Subcutaneous abdominal adipose tissue (tissue), 5 donors: ENCODE results near the gene FAM107B.

Source experiments
- H3K27ac ChIP-seq: one replicate; pipeline ENCODE4 v1.7.0; 2013; ENCODE audit warnings: low read depth, mild to moderate bottlenecking, inconsistent platforms, low read length, moderate library complexity
- H3K27me3 ChIP-seq, 5 donors: one replicate each; pipeline ENCODE4 v1.7.0; 2013; ENCODE audit warnings: low read length in 5 of 5, inconsistent platforms in 1 of 5; ENCODE audit not compliant: control insufficient read depth in 5 of 5, insufficient read depth in 4 of 5
- H3K36me3 ChIP-seq, 5 donors: one replicate each; pipeline ENCODE4 v1.7.0; 2013; ENCODE audit warnings: low read length in 5 of 5; ENCODE audit not compliant: control insufficient read depth in 5 of 5, insufficient read depth in 5 of 5
- H3K4me1 ChIP-seq, 5 donors: one replicate each; pipeline ENCODE4 v1.7.0; 2013; ENCODE audit warnings: low read length in 5 of 5, mild to moderate bottlenecking in 3 of 5, moderate library complexity in 1 of 5; ENCODE audit not compliant: control insufficient read depth in 5 of 5, insufficient read depth in 5 of 5
- H3K4me3 ChIP-seq, 5 donors: one replicate each; pipeline ENCODE4 v1.7.0; 2013; ENCODE audit warnings: low read length in 5 of 5, low read depth in 1 of 5
- H3K9ac ChIP-seq, 5 donors: one replicate each; pipeline ENCODE4 v1.7.0; 2013; ENCODE audit warnings: low read length in 5 of 5, mild to moderate bottlenecking in 4 of 5, moderate library complexity in 3 of 5
- H3K9me3 ChIP-seq, 5 donors: one replicate each; pipeline ENCODE4 v1.7.0; 2013; ENCODE audit warnings: low read length in 5 of 5; ENCODE audit not compliant: control insufficient read depth in 5 of 5
- donor health status: healthy.
- donor health status: healthy.
- donor health status: healthy.
- donor health status: healthy.
- donor health status: healthy.

FAM107B gene

DNA sequence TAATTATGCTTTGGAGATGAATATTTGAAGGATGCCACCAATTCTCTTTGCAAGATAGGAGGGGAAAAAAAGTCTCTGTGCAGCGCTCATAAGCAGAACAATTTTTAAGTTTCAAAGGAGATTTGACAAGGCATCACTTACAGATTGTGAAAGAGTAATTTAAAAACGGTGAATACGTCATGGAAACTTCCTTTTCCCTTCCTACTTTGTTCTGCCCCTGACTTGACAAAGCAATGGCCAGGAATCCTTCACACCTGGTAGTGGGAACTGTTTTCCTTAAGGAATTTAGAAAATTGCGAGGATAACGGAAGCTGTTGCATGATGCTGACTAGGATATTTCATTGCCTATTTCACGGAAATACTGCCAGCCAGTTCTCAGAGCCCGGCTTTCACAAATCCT lies 16.7 kb downstream of the FAM107B start:
- Histone ChIP-seq H3K27ac (no peak overlapping the region), H3K36me3 (no peaks in the 10 kb centered on the region), H3K4me1 (no peaks in the 10 kb centered on the region), H3K9me3 (no peaks in the 10 kb centered on the region), H3K27me3 (no peaks in the 10 kb centered on the region), H3K9ac (no peak overlapping the region), H3K4me3 (no peak overlapping the region)

DNA sequence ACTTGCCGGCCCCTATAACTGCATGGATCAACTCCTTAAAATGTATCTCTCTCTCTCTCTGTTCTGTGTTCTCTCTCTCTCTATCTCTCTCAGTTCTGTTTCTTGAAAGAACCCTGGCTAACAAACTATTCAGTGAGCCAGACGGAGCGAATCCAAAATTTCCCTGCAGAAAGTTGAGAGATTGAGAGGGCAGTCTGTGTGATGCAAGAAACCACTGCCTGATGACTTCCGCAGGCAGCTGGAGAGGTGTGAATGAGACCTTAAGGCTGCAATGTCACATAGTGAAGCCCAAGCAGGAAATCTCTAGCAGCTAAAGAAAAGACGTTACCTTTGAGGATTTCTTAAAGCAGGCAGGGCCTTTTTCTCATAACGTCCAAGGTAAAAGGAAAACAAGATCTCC lies 17.3 kb downstream of the FAM107B start:
- H3K27ac ChIP-seq, result no peak overlapping the region

DNA sequence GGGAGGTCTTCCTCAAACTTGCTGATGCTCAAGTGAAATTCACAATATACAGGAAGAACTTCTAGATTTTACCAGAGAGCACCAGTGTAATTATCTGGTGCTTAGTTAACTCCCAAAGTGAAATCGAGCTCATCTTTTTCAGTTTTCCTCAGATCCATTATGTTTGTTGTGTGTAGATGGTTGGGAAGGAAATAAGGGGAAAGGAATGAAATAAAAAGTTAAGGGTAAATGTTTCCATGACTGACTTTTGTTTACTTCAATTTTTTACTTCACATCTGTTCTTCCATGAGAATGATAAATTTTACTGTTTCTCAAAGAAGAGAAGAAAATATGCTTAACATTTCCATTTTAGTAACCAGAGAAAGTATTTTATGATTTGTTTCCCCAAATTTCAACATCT lies 21.3 kb downstream of the FAM107B start:
- H3K4me1 ChIP-seq, result peaks cover 23 to 41% (median 39%) of the 10 kb centered on the region in 5 donors
- no peaks in the 10 kb centered on the region for H3K27me3 ChIP-seq
- no peak overlapping the region for H3K4me3 ChIP-seq
- H3K9ac ChIP-seq, result no peak overlapping the region
- H3K9me3 ChIP-seq, result no peaks in the 10 kb centered on the region
- H3K36me3 ChIP-seq, result no peaks in the 10 kb centered on the region
- H3K27ac ChIP-seq, result no peak overlapping the region

More for the DNA sequence above, 17.3 kb downstream of the FAM107B start:
- no peaks in the 10 kb centered on the region for H3K9me3 ChIP-seq
- peaks cover under 1 to 2% (median 1%) of the 10 kb centered on the region in 5 donors for H3K4me1 ChIP-seq
- no peak overlapping the region for H3K4me3 ChIP-seq
- no peaks in the 10 kb centered on the region for H3K36me3 ChIP-seq
- no peak overlapping the region for H3K9ac ChIP-seq
- no peaks in the 10 kb centered on the region for H3K27me3 ChIP-seq

DNA sequence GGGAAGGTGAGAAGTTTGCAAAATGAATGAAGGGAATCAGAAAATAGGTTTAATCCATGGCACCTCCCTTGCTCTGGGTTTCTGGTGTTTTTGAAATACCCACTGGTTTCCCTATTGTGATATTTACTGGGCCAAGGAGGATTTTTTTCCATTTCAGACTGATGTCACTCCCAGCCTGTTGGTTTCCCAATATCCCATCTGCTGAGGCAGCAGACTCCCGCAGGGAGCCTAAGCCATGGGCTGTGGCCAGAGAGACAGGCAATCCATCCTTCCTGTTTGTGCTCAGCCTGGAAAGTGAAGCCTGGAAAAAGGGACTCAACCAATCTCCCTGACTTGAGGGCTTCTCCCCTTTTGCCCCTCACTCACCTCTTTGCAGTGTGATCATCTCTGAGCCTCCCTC lies 22.8 kb downstream of the FAM107B start:
- Histone ChIP-seq H3K36me3 (no peaks in the 10 kb centered on the region), H3K27me3 (no peaks in the 10 kb centered on the region), H3K4me1 (peaks cover 24 to 45% (median 43%) of the 10 kb centered on the region in 5 donors), H3K27ac (peak overlapping the region; percentile 98), H3K9me3 (no peaks in the 10 kb centered on the region), H3K4me3 (peak overlapping the region in 4 of 5 donors; percentile 8 to 48 (median 34)), H3K9ac (peak overlapping the region; percentile 36 to 72 (median 56))

DNA sequence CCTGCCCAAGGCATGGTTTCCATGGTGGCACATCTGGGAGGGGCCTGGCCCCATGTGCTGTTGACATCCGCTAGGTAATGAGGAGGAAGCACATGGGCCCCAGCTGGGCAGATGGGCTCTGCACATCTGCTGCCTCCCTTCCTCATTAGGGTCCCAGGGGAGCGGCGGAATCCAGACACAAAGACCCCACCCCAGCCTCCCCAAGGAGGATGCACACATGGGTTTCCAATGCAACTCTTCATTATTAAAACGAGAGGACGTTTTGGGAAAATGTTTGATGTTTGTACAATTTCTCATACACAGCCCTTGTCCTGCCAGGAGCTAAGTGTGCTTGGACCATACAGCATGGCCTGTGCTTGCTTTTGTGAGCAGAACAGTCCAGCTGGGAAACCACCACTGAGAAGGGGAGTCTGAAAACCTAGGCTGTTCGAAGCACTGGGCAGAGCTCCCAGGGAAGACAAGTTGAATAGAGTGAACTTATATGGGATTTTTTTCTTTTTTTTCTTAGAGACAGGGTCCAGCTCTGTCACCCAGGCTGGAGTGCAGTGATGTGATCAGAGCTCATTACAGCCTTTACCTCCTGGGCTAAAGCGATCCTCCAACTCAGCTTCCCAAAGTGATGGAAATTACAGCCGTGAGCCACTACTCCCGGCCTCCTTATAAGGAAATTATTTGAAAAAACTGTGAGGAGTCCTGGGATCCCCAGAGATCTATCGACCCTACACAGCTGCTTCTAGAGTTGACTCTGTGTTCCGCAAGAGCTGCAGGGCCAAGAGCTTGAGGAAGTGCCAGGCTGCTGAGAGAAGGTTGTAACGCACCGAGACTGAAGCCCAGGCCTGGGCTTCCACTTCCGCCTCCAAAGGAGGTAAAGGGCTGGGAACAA lies 23.4 kb downstream of the FAM107B start:
- H3K9ac ChIP-seq, result peak overlapping the region; percentile 36 to 72 (median 56)
- peaks cover 24 to 45% (median 43%) of the 10 kb centered on the region in 5 donors for H3K4me1 ChIP-seq
- peak overlapping the region; percentile 98 for H3K27ac ChIP-seq
- no peaks in the 10 kb centered on the region for H3K36me3 ChIP-seq
- H3K4me3 ChIP-seq, result peak overlapping the region in 4 of 5 donors; percentile 8 to 48 (median 34)
- H3K9me3 ChIP-seq, result no peaks in the 10 kb centered on the region
- H3K27me3 ChIP-seq, result no peaks in the 10 kb centered on the region

DNA sequence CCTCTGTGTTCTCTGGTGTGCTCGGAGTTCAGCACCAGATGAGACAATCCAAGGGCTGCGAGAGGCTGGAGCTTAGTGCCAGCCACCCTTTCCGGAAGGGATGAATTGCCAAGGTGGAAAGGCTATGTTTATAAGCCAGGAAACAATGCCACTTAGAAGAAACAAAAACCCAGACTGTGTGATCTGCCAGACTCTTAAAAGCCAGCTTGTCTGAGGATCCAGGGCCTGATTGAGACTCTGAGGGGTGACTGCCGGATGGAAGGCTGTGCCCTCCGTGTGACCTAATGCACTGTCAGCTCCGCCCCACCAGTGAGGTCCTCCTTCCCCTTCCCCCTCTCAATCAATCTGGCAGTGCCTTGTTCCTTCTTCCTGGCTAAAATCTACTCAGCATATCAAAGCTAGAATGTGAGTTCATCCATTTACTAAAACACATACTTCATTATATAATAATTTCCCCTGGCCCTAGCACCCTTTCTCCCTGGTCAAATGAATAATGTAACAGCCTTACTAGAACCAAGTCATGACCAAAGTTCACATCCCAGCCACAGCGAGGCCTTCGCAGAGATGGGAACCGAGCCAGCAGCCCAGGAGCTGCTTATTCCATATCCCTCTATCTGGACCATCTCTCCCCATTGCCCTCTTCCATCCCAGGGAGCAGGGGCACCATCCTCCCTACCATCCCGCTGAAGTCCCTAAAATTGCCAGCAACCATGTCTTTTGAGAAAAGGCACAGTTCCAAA lies 25.5 kb downstream of the FAM107B start:
- no peaks in the 10 kb centered on the region for H3K36me3 ChIP-seq
- peak overlapping the region in 1 of 5 donors; percentile 56 for H3K9ac ChIP-seq
- H3K9me3 ChIP-seq, result no peaks in the 10 kb centered on the region
- no peaks in the 10 kb centered on the region for H3K27me3 ChIP-seq
- peak overlapping the region in 1 of 5 donors; percentile 22 for H3K4me3 ChIP-seq
- H3K27ac ChIP-seq, result peak overlapping the region; percentile 98
- peaks cover 24 to 45% (median 43%) of the 10 kb centered on the region in 5 donors for H3K4me1 ChIP-seq

DNA sequence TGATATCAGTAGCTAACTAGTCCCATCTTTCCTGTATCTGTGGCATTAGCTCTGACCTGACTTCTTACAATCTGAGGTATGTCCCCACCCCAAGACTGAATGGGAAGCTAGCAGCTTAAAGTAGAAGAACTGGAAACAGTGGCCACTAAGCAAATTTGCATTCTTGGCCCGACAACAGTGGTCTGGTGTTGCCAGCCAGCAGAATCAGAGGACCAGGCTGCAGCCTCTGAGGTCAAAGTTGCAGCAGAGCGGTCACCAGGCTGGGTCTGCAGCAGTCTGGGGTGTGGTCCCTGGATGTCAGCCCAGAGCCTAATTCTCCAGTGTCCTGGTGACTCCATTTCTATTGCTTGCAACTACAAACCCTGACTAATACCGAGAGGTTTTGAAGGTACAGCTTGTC lies 26.3 kb downstream of the FAM107B start:
- Histone ChIP-seq H3K9me3 (no peaks in the 10 kb centered on the region), H3K9ac (no peak overlapping the region), H3K27me3 (no peaks in the 10 kb centered on the region), H3K4me1 (peaks cover 24 to 45% (median 43%) of the 10 kb centered on the region in 5 donors), H3K4me3 (no peak overlapping the region), H3K27ac (peak overlapping the region; percentile 98), H3K36me3 (no peaks in the 10 kb centered on the region)

DNA sequence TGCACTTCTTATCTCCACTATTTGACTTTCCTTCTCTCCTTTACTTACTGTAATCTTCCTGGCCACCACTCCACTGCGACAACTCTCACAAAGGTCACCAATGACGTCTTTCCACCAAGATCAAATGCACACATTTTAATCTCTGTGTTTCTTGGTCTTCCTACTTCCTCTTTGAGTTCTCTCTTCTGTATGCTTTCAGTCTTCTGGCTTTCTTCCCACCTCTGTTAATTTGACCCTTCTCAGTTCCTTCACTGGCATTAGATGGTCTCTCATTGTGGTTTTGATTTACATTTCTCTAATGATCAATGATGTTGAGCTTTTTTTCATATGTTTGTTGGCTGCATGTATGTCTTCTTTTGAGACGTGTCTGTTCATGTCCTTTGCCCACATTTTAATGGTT lies 31.9 kb downstream of the FAM107B start:
- peaks cover 0 to 24% (median 16%) of the 10 kb centered on the region in 5 donors for H3K4me1 ChIP-seq
- H3K9ac ChIP-seq, result no peak overlapping the region
- no peak overlapping the region for H3K4me3 ChIP-seq
- H3K27me3 ChIP-seq, result no peaks in the 10 kb centered on the region
- H3K9me3 ChIP-seq, result no peaks in the 10 kb centered on the region
- H3K36me3 ChIP-seq, result no peaks in the 10 kb centered on the region
- no peak overlapping the region for H3K27ac ChIP-seq

DNA sequence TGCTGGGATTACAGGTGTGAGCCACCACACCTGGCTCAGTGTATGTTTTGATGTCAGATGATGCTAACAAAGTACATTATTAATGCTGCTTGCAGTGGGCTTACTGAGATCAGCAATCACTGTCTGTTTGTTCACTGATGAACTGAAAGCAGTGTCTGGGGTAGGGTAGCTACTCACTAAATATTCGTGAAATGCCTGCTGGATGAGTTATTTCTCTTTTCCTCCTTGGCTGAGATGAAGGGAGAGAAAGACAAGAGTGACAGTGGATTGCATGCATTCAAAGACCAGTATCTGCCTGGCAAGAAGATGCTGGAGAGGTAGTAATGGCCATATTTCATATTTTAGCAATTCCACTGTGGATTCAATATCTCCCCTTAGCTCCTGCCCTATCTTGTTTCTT lies 32.3 kb downstream of the FAM107B start:
- Histone ChIP-seq H3K9ac (no peak overlapping the region), H3K27me3 (no peaks in the 10 kb centered on the region), H3K27ac (no peak overlapping the region), H3K4me3 (no peak overlapping the region), H3K4me1 (peaks cover 0 to 29% (median 20%) of the 10 kb centered on the region in 5 donors), H3K9me3 (no peaks in the 10 kb centered on the region), H3K36me3 (no peaks in the 10 kb centered on the region)

DNA sequence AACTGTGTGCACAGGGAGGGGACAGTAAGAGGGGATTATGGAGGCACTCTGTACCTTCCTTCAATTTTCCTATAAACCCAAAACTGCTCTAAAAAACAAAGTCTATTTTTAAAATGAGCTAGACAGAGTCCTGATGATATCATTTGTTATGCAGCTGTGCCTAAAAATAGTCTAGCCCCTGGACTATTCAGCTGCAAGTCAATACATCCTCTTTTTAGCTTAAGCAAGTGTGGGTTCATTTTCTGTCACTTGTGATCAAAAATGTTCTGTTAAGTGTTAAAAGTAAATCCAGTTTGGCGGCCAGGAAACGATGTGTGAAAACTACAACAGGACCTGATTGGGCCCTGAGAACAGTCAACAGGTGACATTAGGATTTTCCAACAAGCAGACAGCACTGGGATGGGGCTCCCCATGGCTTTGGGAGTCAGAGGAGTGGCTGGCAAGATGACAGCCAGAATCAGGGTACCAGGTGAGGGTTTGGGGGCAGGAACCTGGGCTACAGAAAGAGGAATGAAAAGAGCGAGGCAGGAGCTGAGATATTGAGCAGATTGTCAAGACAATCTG lies 33.9 kb downstream of the FAM107B start:
- Histone ChIP-seq H3K4me3 (no peak overlapping the region), H3K9me3 (no peaks in the 10 kb centered on the region), H3K27me3 (no peaks in the 10 kb centered on the region), H3K9ac (no peak overlapping the region), H3K36me3 (no peaks in the 10 kb centered on the region), H3K27ac (no peak overlapping the region), H3K4me1 (peaks cover 0 to 44% (median 33%) of the 10 kb centered on the region in 5 donors)
